Measurements from ENCODE around the gene LAMTOR5. TPM values are rescaled to one million over a fixed set of nuclear protein-coding genes. Genes with fewer than 3 reads are reported as not detected.

LAMTOR5 gene
- polyA plus RNA-seq, 1 of the 3 experiments (the other 2 are of a cell fraction) = 442 TPM

GRCh38 chr1:110441888-110442287, 34.4 kb upstream of the LAMTOR5 start:
- Histone ChIP-seq H3K9me3 (no peaks in the 10 kb centered on the region), H3K4me1 (ENCODE audit: control insufficient read depth in 1 of 2, insufficient read depth in 2 of 2, low read depth in 1 of 2, low read length in 1 of 2) (no peaks in the 10 kb centered on the region), H3K36me3 (replicated peaks in 1 of 2; ENCODE audit: control insufficient read depth in 1 of 2, insufficient read depth in 2 of 2, low read length in 1 of 2) (no peaks in the 10 kb centered on the region), H2AFZ (ENCODE audit: low read depth) (no peak overlapping the region), H3K27me3 (ENCODE audit: insufficient read depth) (peaks cover 9% of the 10 kb centered on the region; the same call in 1 of the 2 replicates), H4K20me1 (ENCODE audit: insufficient read depth) (no peaks in the 10 kb centered on the region), H3K4me2 (no peak overlapping the region), H3F3A (replicated peaks; ENCODE audit: insufficient read depth) (no peaks in the 10 kb centered on the region), H3K9ac (no peak overlapping the region), H3K27ac (ENCODE audit: low read depth in 2 of 2, low read length in 1 of 2) (no peak overlapping the region), H3K79me2 (ENCODE audit: insufficient read depth) (no peaks in the 10 kb centered on the region), H3K9me2 (no peaks in the 10 kb centered on the region), H3K4me3 (ENCODE audit: low read depth in 2 of 2, low read length in 1 of 2) (no peak overlapping the region)
- CTCF ChIA-PET = interaction anchor here (1.2 to 3.6 kb wide), 6 partner anchors 18 to 245 kb away, joined by 3 to 19 read pairs (median 10); no protein-coding TSS in a partner anchor
- DNase-seq = no peak
- POLR2A ChIA-PET = no interaction called here
- TF ChIP-seq SMC3 (IDR thresholded peaks at IDR 0.05; ENCODE audit: low read depth, low read length) (no peak), REST (IDR thresholded peaks at IDR 0.05; ENCODE audit: low read depth, low read length) (no peak), EZH2phosphoT487 (IDR thresholded peaks at IDR 0.05; ENCODE audit: borderline replicate concordance, low read depth) (no peak), IRF3 (IDR thresholded peaks at IDR 0.05; ENCODE audit: low read depth, low read length) (no peak), NRF1 (IDR thresholded peaks at IDR 0.05; ENCODE audit: low read depth, low read length) (no peak), USF1 (IDR thresholded peaks at IDR 0.05; ENCODE audit: borderline replicate concordance, low read depth) (no peak), GATA2 (CRISPR knock-in tag; IDR thresholded peaks at IDR 0.05) (no peak)

- Histone ChIP-seq H3K9ac (no peak overlapping the region), H3K4me1 (ENCODE audit: control insufficient read depth in 1 of 2, insufficient read depth in 2 of 2, low read depth in 1 of 2, low read length in 1 of 2) (no peaks in the 10 kb centered on the region), H3F3A (replicated peaks; ENCODE audit: insufficient read depth) (no peaks in the 10 kb centered on the region), H3K36me3 (replicated peaks in 1 of 2; ENCODE audit: control insufficient read depth in 1 of 2, insufficient read depth in 2 of 2, low read length in 1 of 2) (no peaks in the 10 kb centered on the region), H3K9me3 (no peaks in the 10 kb centered on the region), H3K79me2 (ENCODE audit: insufficient read depth) (no peaks in the 10 kb centered on the region), H3K4me2 (no peak overlapping the region), H3K27me3 (ENCODE audit: insufficient read depth) (peaks cover 17% of the 10 kb centered on the region; the same call in 1 of the 2 replicates), H3K9me2 (no peaks in the 10 kb centered on the region), H2AFZ (ENCODE audit: low read depth) (no peak overlapping the region), H4K20me1 (ENCODE audit: insufficient read depth) (no peaks in the 10 kb centered on the region), H3K4me3 (ENCODE audit: low read depth in 2 of 2, low read length in 1 of 2) (no peak overlapping the region), H3K27ac (ENCODE audit: low read depth in 2 of 2, low read length in 1 of 2) (no peak overlapping the region)
- no peak for DNase-seq
- CTCF ChIA-PET = interaction anchor here (1.2 to 3.6 kb wide), 6 partner anchors 19 to 244 kb away, joined by 3 to 19 read pairs (median 5); no protein-coding TSS in a partner anchor
- POLR2A ChIA-PET = no interaction called here
- 6% methylated on average over 2 of the region's 3 CpGs for WGBS (ENCODE audit: low lambda C conversion rate)
- no peak for TF ChIP-seq TCF12 (IDR thresholded peaks at IDR 0.05)
- no peak for TF ChIP-seq NRF1 (IDR thresholded peaks at IDR 0.05; ENCODE audit: low read depth, low read length)
- TF ChIP-seq MXI1 (IDR thresholded peaks at IDR 0.05; ENCODE audit: low read depth, low read length) = no peak
- no peak for TF ChIP-seq REST (IDR thresholded peaks at IDR 0.05; ENCODE audit: low read depth, low read length)
- no peak for TF ChIP-seq NFIC (IDR thresholded peaks at IDR 0.05; ENCODE audit: borderline replicate concordance)
- TF ChIP-seq FOXJ3 (CRISPR knock-in tag; IDR thresholded peaks at IDR 0.05) = no peak
- TF ChIP-seq USF1 (IDR thresholded peaks at IDR 0.05; ENCODE audit: borderline replicate concordance, low read depth) = no peak
- no peak for TF ChIP-seq JUND (IDR thresholded peaks at IDR 0.05)
- no peak for TF ChIP-seq ZBTB33 (IDR thresholded peaks at IDR 0.05; ENCODE audit: borderline replicate concordance, low read depth)
- TF ChIP-seq MEF2A (IDR thresholded peaks at IDR 0.05; ENCODE audit: borderline replicate concordance, low read depth) = no peak
- no peak for TF ChIP-seq GATA2 (CRISPR knock-in tag; IDR thresholded peaks at IDR 0.05)
Observed at GRCh38 chr1:110440877-110441276, 33.4 kb upstream of the LAMTOR5 start.
